Measurements from ENCODE around the gene KIF21A.

The KIF21A gene

DNA sequence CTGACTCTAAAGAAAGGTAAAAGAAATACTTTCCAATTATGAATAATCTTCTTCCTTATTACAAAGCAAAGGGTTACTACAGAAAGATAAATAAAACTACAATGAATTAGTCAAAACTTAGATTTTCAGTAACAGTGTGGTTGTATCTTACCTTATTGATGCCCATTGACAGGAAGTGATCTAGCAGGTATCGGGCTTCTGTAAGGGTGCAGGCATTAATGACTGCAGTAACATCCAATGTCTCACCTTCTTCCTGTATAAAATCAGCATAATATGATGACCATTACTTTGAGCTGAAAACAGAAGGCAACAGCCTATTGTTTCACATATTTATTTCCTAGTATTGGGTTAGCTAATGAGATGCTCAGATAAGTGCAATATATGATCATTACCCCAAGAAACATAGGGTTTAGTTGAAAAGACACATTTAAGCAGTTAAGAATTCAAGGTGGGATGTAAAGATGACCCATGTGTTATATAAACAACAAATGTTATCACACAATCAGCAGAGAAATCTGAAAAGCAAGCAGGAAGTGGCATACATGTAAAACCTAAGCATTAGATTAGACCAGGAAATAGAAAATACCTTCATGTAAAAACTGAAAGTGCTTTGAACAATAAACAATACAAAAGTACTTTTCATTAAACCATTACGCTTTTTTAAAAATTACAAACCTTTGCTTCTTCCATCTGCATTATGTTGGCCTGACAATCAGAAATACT is 111.2 kb downstream of the KIF21A start:
- DNase-seq (ENCODE audit: low read depth) = no peak
- TF ChIP-seq, protein P1, sequence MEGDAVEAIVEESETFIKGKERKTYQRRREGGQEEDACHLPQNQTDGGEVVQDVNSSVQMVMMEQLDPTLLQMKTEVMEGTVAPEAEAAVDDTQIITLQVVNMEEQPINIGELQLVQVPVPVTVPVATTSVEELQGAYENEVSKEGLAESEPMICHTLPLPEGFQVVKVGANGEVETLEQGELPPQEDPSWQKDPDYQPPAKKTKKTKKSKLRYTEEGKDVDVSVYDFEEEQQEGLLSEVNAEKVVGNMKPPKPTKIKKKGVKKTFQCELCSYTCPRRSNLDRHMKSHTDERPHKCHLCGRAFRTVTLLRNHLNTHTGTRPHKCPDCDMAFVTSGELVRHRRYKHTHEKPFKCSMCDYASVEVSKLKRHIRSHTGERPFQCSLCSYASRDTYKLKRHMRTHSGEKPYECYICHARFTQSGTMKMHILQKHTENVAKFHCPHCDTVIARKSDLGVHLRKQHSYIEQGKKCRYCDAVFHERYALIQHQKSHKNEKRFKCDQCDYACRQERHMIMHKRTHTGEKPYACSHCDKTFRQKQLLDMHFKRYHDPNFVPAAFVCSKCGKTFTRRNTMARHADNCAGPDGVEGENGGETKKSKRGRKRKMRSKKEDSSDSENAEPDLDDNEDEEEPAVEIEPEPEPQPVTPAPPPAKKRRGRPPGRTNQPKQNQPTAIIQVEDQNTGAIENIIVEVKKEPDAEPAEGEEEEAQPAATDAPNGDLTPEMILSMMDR (conservative IDR thresholded peaks at IDR 0.05; ENCODE audit: low read depth, low read length) = no peak
- no peak overlapping the region for H3K4me3 ChIP-seq (ENCODE audit: low read length)

DNA sequence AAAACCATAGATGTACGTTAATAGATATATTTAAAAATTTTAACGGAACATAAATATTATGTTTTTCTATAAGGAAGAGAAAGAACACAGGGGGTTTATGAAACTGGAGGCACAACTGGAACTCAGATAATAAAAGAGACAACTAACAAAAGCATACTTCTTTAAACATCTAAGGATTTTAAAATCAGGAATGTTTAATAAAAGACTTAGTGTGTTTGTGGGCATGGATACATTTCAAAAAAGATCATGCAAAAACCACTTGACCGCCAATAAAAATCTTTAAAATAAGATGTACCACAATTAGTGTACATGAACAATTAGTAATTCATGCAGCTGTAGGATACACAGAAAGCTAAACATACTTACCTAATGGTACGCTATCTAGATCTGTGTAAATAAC is 113.0 kb downstream of the KIF21A start:
- TF ChIP-seq, protein P1 (conservative IDR thresholded peaks at IDR 0.05; ENCODE audit: low read depth, low read length) = no peak
- no peak overlapping the region for H3K4me3 ChIP-seq (ENCODE audit: low read length)
- no peak for DNase-seq (ENCODE audit: low read depth)

DNA sequence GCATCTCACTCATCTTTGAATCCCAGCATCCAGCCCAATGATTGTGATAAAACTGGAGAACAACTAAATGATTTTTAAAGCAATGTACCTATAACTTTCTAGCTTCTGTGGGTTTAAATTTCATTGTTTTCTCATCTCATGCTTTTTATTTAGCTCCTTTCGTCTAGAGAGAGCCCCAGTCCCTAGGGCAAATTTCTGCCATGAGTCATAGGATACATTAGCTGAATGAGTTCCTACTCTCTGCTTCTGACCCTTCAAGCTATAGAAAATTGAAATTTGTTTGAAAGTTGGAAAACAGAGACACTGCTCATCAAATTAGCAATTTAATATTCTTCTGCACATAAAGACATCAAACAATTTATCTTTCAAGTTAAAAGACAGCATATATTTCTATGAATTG is 113.9 kb downstream of the KIF21A start:
- no peak overlapping the region for H3K4me3 ChIP-seq (ENCODE audit: low read length)
- TF ChIP-seq, protein P1 (conservative IDR thresholded peaks at IDR 0.05; ENCODE audit: low read depth, low read length) = no peak
- no peak for DNase-seq (ENCODE audit: low read depth)

DNA sequence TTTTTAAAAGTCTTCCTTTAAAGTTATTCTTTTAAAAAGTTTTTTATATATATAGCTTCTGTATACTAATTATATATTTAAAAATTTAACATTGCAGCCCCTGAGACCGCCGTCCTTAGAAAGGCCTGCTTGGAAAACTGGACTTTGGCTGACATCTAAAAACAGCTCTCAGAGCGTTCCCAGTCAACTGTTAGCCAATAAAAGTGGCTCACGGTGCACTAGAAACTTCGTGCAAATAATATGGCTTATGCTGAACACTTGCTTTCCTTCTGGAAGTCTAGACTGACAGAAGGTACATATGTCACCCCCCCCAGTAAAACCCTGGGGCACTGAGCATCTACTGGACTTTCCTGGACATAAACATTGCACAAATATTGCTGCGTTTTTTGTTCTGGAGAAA is 115.0 kb downstream of the KIF21A start:
- no peak overlapping the region for H3K4me3 ChIP-seq (ENCODE audit: low read length)
- TF ChIP-seq, protein P1 (conservative IDR thresholded peaks at IDR 0.05; ENCODE audit: low read depth, low read length) = no peak
- no peak for DNase-seq (ENCODE audit: low read depth)

DNA sequence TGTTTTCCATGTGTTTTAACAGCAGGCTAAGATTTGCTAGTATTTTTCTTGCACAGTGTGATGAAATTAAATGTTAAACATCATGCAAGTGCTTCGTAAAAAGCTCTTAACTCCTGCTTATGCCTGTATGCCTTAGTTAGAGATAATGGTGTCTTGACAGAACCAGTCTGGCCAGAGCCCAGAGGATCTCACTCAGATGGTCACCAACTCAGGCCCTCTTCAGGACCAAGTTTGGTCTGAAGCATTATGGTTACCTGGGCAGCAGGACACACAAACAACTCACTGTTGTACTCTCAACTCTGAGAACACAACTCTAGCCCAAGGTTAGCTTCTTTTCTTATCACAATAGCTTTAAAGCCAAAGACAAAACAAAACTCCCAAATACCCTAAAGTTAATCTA is 115.4 kb downstream of the KIF21A start:
- TF ChIP-seq, protein P1 (conservative IDR thresholded peaks at IDR 0.05; ENCODE audit: low read depth, low read length) = no peak
- DNase-seq (ENCODE audit: low read depth) = no peak
- H3K4me3 ChIP-seq (ENCODE audit: low read length) = no peak overlapping the region

DNA sequence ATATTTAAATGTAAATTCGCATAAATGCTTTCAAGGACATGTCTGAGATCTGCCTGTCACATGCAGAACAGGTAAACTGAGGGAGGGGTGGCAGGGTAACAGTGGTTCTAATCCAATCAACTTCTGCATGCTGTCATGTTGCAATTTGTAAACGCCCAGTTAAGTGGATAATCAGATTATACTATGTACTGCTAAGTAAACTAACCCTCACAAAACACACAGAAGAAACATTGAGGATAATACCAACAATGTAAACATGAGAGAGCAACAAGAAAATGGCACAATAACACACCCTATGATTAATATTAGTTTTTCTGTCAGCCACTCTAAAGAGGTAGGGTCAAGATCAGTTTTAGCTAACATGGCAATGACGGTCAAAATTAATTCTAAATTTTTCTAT is 123.7 kb downstream of the KIF21A start:
- DNase-seq (ENCODE audit: low read depth) = no peak
- TF ChIP-seq, protein P1 (conservative IDR thresholded peaks at IDR 0.05; ENCODE audit: low read depth, low read length) = no peak
- no peak overlapping the region for H3K4me3 ChIP-seq (ENCODE audit: low read length)

DNA sequence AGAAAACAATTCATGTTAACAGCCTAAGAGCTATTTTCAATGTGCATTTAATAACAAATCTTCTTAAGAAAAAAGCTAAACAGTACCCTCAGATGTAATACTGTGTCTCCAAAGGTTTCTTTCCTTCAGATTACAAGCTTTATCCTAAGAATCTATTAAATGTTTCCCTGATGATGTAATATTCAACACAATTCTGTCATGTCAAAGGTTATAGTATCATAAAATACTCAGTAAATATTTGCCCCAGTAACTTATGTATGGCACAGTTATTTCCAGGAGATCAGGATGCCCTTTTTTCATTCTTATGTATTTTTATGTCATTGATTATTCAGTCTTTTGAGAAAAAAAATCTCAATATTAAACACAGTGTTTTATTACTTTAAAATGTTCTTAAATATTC is 128.4 kb downstream of the KIF21A start:
- DNase-seq (ENCODE audit: low read depth) = no peak
- H3K4me3 ChIP-seq (ENCODE audit: low read length) = no peak overlapping the region
- TF ChIP-seq, protein P1 (conservative IDR thresholded peaks at IDR 0.05; ENCODE audit: low read depth, low read length) = no peak

Measured in retinal pigment epithelial cell (primary cell).